DOHH2 (cell line): ENCODE data around the gene PRKN.

Experiments
- CTCF ChIP-seq: fragments of 200-600 bp; sonication (generic); IDR thresholded peaks from one replicate; pipeline ENCODE4 v1.5.1; 2014; ENCODE audit warnings: antibody characterized with exemption, mild to moderate bottlenecking, low read depth, low read length; ENCODE audit not compliant: poor library complexity, severe bottlenecking
- EZH2phosphoT487 ChIP-seq: fragments of 200-600 bp; sonication (generic); IDR thresholded peaks from 2 replicates; pipeline ENCODE4 v1.6.1; 2017; ENCODE audit warnings: borderline replicate concordance, mild to moderate bottlenecking, antibody characterized with exemption, low read length, moderate library complexity, mixed read lengths

- TF ChIP-seq CTCF (no peak), EZH2phosphoT487 (no peak)
Observed at GRCh38 chr6:162706232-162706631, 21.3 kb downstream of the PRKN start.
